IMR-90 (cell line): Measurements from ENCODE around the gene TLDC2. TPM values are rescaled to one million over a fixed set of nuclear protein-coding genes. Genes with fewer than 3 reads are reported as not detected.

ENCODE experiments used
- ATAC-seq: fragments of 200-7000 bp; cut with Tn5 transposase; 2 replicates; pipeline ENCODE4 v1.9.1; 2020; ENCODE audit warnings: low read depth, mild to moderate bottlenecking, moderate library complexity
- BruUV-seq: library from RNA; stranded (reverse); fragments of 400-500 nt; replicated peaks from 2 replicates; lab custom pipeline; 2021; lab: Mats Ljungman, UMichigan
- CTCF ChIA-PET: fragments of 300-600 bp; formaldehyde crosslinking; extraction: SDS; loops from one replicate; lab custom pipeline; 2021; ENCODE audit warnings: antibody characterized with exemption; lab: Yijun Ruan, JAX
- POLR2A ChIA-PET: fragments of 300-600 bp; sonication (Branson Sonifier 250); formaldehyde crosslinking; loops from one replicate; lab custom pipeline; 2022; ENCODE audit warnings: antibody characterized with exemption; ENCODE audit not compliant: unreplicated experiment; lab: Charles Lee
- DNase-seq: peaks from one replicate; pipeline ENCODE4 v3.0.0; 2013
- H2AFZ ChIP-seq: replicated peaks from 2 replicates; pipeline ENCODE3; 2013; ENCODE audit warnings: low read length, mild to moderate bottlenecking; ENCODE audit not compliant: poor library complexity
- H2AK5ac ChIP-seq: 2 replicates; pipeline ENCODE4 v1.6.1; 2013; ENCODE audit warnings: low read depth, low read length, inconsistent platforms
- H2AK9ac ChIP-seq: replicated peaks from 2 replicates; pipeline ENCODE3; 2013; ENCODE audit warnings: mild to moderate bottlenecking, low read depth, low read length, moderate library complexity; ENCODE audit not compliant: poor library complexity
- H2BK120ac ChIP-seq: 2 replicates; pipeline ENCODE4 v1.6.1; 2013; ENCODE audit warnings: low read depth, low read length, inconsistent platforms
- H2BK15ac ChIP-seq: 3 replicates; pipeline ENCODE4 v1.6.1; 2013; ENCODE audit warnings: low read depth, low read length, inconsistent platforms
- H2BK20ac ChIP-seq: 2 replicates; pipeline ENCODE4 v1.6.1; 2013; ENCODE audit warnings: low read depth, mild to moderate bottlenecking, inconsistent platforms, low read length, moderate library complexity
- H2BK5ac ChIP-seq: 2 replicates; pipeline ENCODE4 v1.6.1; 2013; ENCODE audit warnings: mild to moderate bottlenecking, low read depth, low read length, inconsistent platforms; ENCODE audit not compliant: poor library complexity, severe bottlenecking
- H3K14ac ChIP-seq: replicated peaks from 2 replicates; pipeline ENCODE4 v1.6.1; 2013; ENCODE audit warnings: low read depth, low read length, inconsistent platforms
- H3K18ac ChIP-seq: 2 replicates; pipeline ENCODE4 v1.6.1; 2013; ENCODE audit warnings: low read depth, low read length, control low read depth
- H3K23ac ChIP-seq: 2 replicates; pipeline ENCODE4 v1.6.1; 2013; ENCODE audit warnings: low read depth, low read length, inconsistent platforms
- H3K27ac ChIP-seq: 2 replicates; pipeline ENCODE4 v1.5.1; 2013; ENCODE audit warnings: mild to moderate bottlenecking, control low read depth, low read length; ENCODE audit not compliant: insufficient read depth
- H3K27me3 ChIP-seq: 2 replicates; pipeline ENCODE4 v1.6.1; 2013; ENCODE audit warnings: low read length; ENCODE audit not compliant: control insufficient read depth, insufficient read depth
- H3K36me3 ChIP-seq: 2 replicates; pipeline ENCODE4 v1.6.1; 2013; ENCODE audit warnings: low read length, mixed read lengths; ENCODE audit not compliant: control insufficient read depth, insufficient read depth
- H3K4ac ChIP-seq: 2 replicates; pipeline ENCODE4 v1.6.1; 2013; ENCODE audit warnings: low read depth, low read length, inconsistent platforms
- H3K4me1 ChIP-seq: 2 replicates; pipeline ENCODE4 v1.6.1; 2013; ENCODE audit warnings: low read length, mixed read lengths; ENCODE audit not compliant: control insufficient read depth, insufficient read depth
- H3K4me2 ChIP-seq: 2 replicates; pipeline ENCODE4 v1.6.1; 2013; ENCODE audit warnings: low read depth, mild to moderate bottlenecking, control low read depth, low read length, moderate library complexity
- H3K4me3 ChIP-seq: 2 replicates; pipeline ENCODE4 v1.5.1; 2013; ENCODE audit warnings: low read depth, mild to moderate bottlenecking, control low read depth, low read length, moderate library complexity; ENCODE audit not compliant: insufficient read depth
- H3K56ac ChIP-seq: 2 replicates; pipeline ENCODE4 v1.6.1; 2013; ENCODE audit warnings: low read length, inconsistent platforms; ENCODE audit not compliant: insufficient read depth; ENCODE audit errors: extremely low read depth
- H3K79me1 ChIP-seq, 2 experiments: 2 replicates each; pipeline ENCODE4 v1.6.1; 2013; ENCODE audit warnings: low read length in 2 of 2, inconsistent platforms in 1 of 2, low read depth in 1 of 2
- H3K9ac ChIP-seq: 2 replicates; pipeline ENCODE4 v1.6.1; 2013; ENCODE audit warnings: low read depth, low read length, control low read depth
- H3K9me1 ChIP-seq: 2 replicates; pipeline ENCODE4 v1.6.1; 2013; ENCODE audit warnings: low read length, inconsistent platforms; ENCODE audit not compliant: insufficient read depth
- H3K9me3 ChIP-seq: 2 replicates; pipeline ENCODE4 v1.6.1; 2013; ENCODE audit warnings: low read length; ENCODE audit not compliant: control insufficient read depth, insufficient read depth
- H4K20me1 ChIP-seq: 2 replicates; pipeline ENCODE4 v1.6.1; 2013; ENCODE audit warnings: low read length, inconsistent platforms; ENCODE audit not compliant: insufficient read depth
- H4K5ac ChIP-seq: 2 replicates; pipeline ENCODE4 v1.6.1; 2013; ENCODE audit warnings: mild to moderate bottlenecking, low read depth, low read length, control low read depth
- H4K8ac ChIP-seq, 2 experiments: 2 replicates each; pipeline ENCODE4 v1.6.1; 2013; ENCODE audit warnings: low read depth in 2 of 2, low read length in 2 of 2, control low read depth in 1 of 2, inconsistent platforms in 1 of 2
- H4K91ac ChIP-seq: 2 replicates; pipeline ENCODE4 v1.6.1; 2013; ENCODE audit warnings: low read depth, low read length, inconsistent platforms; ENCODE audit not compliant: insufficient read depth
- BHLHE40 ChIP-seq: fragments of 150-350 bp; IDR thresholded peaks from 2 replicates; pipeline ENCODE4 v1.6.1; 2016; ENCODE audit warnings: mild to moderate bottlenecking, low read depth, low read length
- CEBPB ChIP-seq: IDR thresholded peaks from 2 replicates; pipeline ENCODE4 v1.6.1; 2012; ENCODE audit warnings: low read depth, low read length, improper control_type of control experiment
- CHD1 ChIP-seq: IDR thresholded peaks from 2 replicates; pipeline ENCODE4 v1.6.1; 2012; ENCODE audit warnings: low read depth, low read length, improper control_type of control experiment
- CTCF ChIP-seq: conservative IDR thresholded peaks from 2 replicates; pipeline ENCODE4 v1.5.1; 2012; ENCODE audit warnings: mild to moderate bottlenecking, low read depth, low read length, improper control_type of control experiment
- FOS ChIP-seq: fragments of 150-350 bp; IDR thresholded peaks from 2 replicates; pipeline ENCODE4 v1.6.1; 2016; ENCODE audit warnings: low read depth, low read length
- MAFK ChIP-seq: IDR thresholded peaks from 2 replicates; pipeline ENCODE4 v1.6.1; 2012; ENCODE audit warnings: low read depth, low read length, improper control_type of control experiment
- MXI1 ChIP-seq: IDR thresholded peaks from 2 replicates; pipeline ENCODE4 v1.6.1; 2012; ENCODE audit warnings: low read depth, mild to moderate bottlenecking, low read length, moderate library complexity, borderline replicate concordance
- NFE2L2 ChIP-seq: fragments of 150-350 bp; IDR thresholded peaks from 2 replicates; pipeline ENCODE4 v1.6.1; 2016; ENCODE audit warnings: low read depth, mild to moderate bottlenecking, low read length
- POLR2A ChIP-seq: IDR thresholded peaks from 2 replicates; pipeline ENCODE4 v1.6.1; 2012; ENCODE audit warnings: mild to moderate bottlenecking, low read depth, low read length
- RAD21 ChIP-seq: IDR thresholded peaks from 2 replicates; pipeline ENCODE4 v1.6.1; 2012; ENCODE audit warnings: low read length, improper control_type of control experiment
- RCOR1 ChIP-seq: IDR thresholded peaks from 2 replicates; pipeline ENCODE4 v1.6.1; 2012; ENCODE audit warnings: mild to moderate bottlenecking, low read length, improper control_type of control experiment; ENCODE audit not compliant: insufficient replicate concordance
- USF2 ChIP-seq: fragments of 150-350 bp; IDR thresholded peaks from 2 replicates; pipeline ENCODE4 v1.6.1; 2017; ENCODE audit warnings: mild to moderate bottlenecking, antibody characterized with exemption, low read length, low read depth
- WGBS, 2 experiments: methylation state at CpG; one replicate each; pipeline versions ENCODE4 v1.1.5 to v1.1.7; 2013; ENCODE audit warnings: missing lambda C conversion rate in 2 of 2; ENCODE audit not compliant: insufficient read length in 1 of 2; ENCODE audit errors: extremely low coverage in 2 of 2; 5-methylcytosine and 5-hydroxymethylcytosine counted together
- dilution Hi-C: fragments of 300-500 bp; cut with HindIII; formaldehyde crosslinking; loops from one replicate; pipeline ENCODE4 v1.14.3; 2018; ENCODE audit warnings: low sequenced_read_pairs; ENCODE audit not compliant: unreplicated experiment
- in situ Hi-C: fragments of 300-500 bp; cut with MboI; formaldehyde crosslinking; loops from 3 replicates; pipeline ENCODE4 v1.14.3; 2019; ENCODE audit warnings: low sequenced_read_pairs, inconsistent platforms, mixed read lengths
- intact Hi-C: fragments of 100-400 bp; cut with micrococcal nuclease; formaldehyde crosslinking; loops from 2 replicates; pipeline ENCODE4 v1.10.0; 2022
- polyA plus RNA-seq, 3 experiments: library from polyadenylated mRNA; depleted of rRNA; stranded (reverse); fragments of >200 nt; gene quantifications; 2 replicates each; pipeline ENCODE4 v1.2.3, GENCODE V29; 2012; ENCODE audit warnings: low replicate concordance in 1 of 3
- total RNA-seq: library from RNA; depleted of rRNA; stranded (reverse); fragments of >200 nt; gene quantifications from 2 replicates; pipeline ENCODE4 v1.2.3, GENCODE V29; 2012

Gene TLDC2
- total and polyA plus RNA-seq, 2 of the 4 experiments (the other 2 are of a cell fraction) = 0.18 to 0.19 TPM

- H2BK20ac ChIP-seq = no peak overlapping the region
- TF ChIP-seq CHD1 = no peak
- no peak for TF ChIP-seq FOS
- TF ChIP-seq USF2 = no peak
- TF ChIP-seq POLR2A = no peak
- TF ChIP-seq NFE2L2 = no peak
- no peak for TF ChIP-seq MXI1
- TF ChIP-seq BHLHE40 = no peak
- TF ChIP-seq MAFK = no peak
- no peak for TF ChIP-seq CEBPB
- TF ChIP-seq CTCF = no peak
- TF ChIP-seq RAD21 = no peak
- no peak for TF ChIP-seq RCOR1
- intact Hi-C loops = no loop called here
- POLR2A ChIA-PET = no interaction called here
- no peaks in the 10 kb centered on the region for H3K9me1 ChIP-seq
- no peak overlapping the region for H3K14ac ChIP-seq
- in situ Hi-C loops = no loop called here
- no peak overlapping the region for H3K4me3 ChIP-seq
- H3K9ac ChIP-seq = no peak overlapping the region
- no peak overlapping the region for H4K91ac ChIP-seq
- H3K4me2 ChIP-seq = no peak overlapping the region
- no peaks in the 10 kb centered on the region for H4K20me1 ChIP-seq
- H2AFZ ChIP-seq = no peak overlapping the region
- no peaks in the 10 kb centered on the region for H3K4me1 ChIP-seq
- CTCF ChIA-PET = no interaction called here
- no TSS peak for BruUV-seq
- H2BK15ac ChIP-seq = no peak overlapping the region
- no peak overlapping the region for H3K4ac ChIP-seq
- H3K36me3 ChIP-seq = no peaks in the 10 kb centered on the region
- H2AK5ac ChIP-seq = no peak overlapping the region
- H2BK120ac ChIP-seq = no peak overlapping the region
- H3K23ac ChIP-seq = no peak overlapping the region
- H2BK5ac ChIP-seq = no peak overlapping the region
- H3K27ac ChIP-seq = no peak overlapping the region
- H4K8ac ChIP-seq = no peak overlapping the region
- H3K56ac ChIP-seq = no peak overlapping the region
- no peak overlapping the region for H4K5ac ChIP-seq
- no peaks in the 10 kb centered on the region for H3K79me1 ChIP-seq
- no peak overlapping the region for H2AK9ac ChIP-seq
- DNase-seq (no peak), ATAC-seq (peak; percentile 27; the same call in 1 of the 2 replicates)
- H3K9me3 ChIP-seq = no peaks in the 10 kb centered on the region
- WGBS, 2 experiments = 58% methylated on average over 5 of the region's 13 CpGs; no CpG with 5 or more reads in 1 of the 2 experiments
- peaks cover 6% of the 10 kb centered on the region; the same call in 1 of the 2 replicates for H3K27me3 ChIP-seq
- dilution Hi-C loops = no loop called here
- H3K18ac ChIP-seq = no peak overlapping the region
Measured at GRCh38 chr20:36873498-36874189, 2.3 kb upstream of the TLDC2 start.
